HG02759 (cell line): ENCODE results near the gene RPS27.
"Not testable (repeated sequence)": the region's sequence is repeated elsewhere in the genome, so short reads cannot be mapped to it uniquely, and the experiment has no call there.

Experiments
- ATAC-seq: cut with Tn5 transposase; IDR thresholded peaks from one replicate; pipeline ENCODE4 v1.9.1; 2021; ENCODE audit warnings: mild to moderate bottlenecking, moderate library complexity; ENCODE audit not compliant: unreplicated experiment

Gene RPS27

DNA sequence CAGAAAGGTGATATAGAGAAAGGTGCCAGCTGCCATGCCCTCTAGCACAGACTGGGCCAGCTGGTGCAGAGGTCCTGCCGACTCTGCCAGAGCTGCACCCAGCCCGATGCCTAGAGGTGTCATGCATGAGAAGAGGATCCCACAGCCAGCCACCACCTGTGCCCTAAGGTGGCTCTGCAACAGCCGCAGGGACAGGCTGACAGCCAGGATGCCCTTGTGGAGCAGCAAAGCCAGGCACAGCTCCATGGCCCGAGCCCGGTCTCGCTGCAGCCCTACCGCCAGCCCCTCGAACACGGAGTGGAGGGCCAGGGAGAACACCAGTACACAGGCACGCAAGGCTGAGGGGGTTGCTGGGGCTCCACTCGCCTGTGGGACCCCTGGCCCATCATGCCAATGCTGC is 30.4 kb upstream of the RPS27 start:
- no peak for ATAC-seq

DNA sequence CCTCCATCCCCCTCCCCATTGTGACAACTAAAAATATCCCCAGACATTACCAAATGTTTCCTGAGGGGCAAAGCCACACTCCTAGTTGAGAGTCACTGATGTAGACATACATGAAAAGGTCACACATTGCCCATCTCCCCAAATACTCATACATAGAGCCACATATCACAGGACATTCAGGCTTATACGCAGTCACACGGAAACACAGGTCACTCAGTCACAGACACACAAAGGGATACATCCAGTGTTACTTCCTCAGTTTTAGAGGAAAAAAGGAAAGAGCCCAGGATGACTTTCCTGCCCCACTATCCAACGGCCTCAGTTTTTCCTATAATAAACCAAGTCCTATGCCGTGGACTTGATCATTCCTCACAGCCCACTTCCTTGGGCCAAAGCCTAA is 29.1 kb upstream of the RPS27 start:
- ATAC-seq: no peak

DNA sequence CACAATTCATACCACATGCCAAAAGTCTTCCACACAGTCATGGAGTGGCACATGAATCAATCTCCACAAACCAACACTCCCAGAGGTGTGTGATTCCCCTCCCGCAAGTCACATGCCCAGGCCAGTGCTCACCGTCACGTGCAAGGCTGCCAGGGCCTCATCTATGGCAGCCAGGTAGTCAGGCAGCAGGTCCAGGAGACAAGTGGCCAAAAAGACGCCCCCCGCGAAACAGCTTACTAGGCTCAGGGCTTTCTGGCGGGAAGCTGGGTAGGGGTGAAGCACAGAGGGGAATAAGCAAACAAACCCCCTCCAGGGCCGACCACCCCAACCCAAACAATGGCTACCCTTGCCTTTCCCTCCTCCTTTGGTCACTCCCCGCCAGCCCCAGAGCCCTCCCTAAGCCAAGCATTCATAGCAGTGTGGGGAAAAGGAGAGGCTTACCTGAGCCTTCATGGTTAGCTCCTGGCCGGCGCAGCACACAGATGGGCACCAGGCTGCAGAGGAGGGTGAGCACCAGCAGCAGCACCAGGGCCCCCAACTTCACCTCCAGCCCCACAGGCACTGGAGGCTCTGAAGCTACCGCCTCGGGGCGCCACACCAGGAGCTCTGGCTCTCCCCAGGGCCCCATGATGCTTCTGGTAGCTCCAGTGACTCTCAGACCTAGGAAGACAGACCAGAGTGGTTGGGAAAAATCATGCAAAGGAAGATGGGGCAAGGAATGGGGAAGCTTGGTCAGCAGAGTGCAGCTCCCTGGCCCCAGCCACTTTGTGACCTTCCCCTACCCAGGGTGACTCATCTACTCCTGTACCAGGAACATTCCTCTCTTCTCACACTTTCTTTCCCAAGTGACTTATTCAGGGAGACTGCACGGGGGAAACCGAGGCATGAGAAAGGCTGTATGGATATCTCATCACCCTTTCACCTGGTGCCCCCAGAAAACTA is 28.2 kb upstream of the RPS27 start:
- ATAC-seq: no peak

DNA sequence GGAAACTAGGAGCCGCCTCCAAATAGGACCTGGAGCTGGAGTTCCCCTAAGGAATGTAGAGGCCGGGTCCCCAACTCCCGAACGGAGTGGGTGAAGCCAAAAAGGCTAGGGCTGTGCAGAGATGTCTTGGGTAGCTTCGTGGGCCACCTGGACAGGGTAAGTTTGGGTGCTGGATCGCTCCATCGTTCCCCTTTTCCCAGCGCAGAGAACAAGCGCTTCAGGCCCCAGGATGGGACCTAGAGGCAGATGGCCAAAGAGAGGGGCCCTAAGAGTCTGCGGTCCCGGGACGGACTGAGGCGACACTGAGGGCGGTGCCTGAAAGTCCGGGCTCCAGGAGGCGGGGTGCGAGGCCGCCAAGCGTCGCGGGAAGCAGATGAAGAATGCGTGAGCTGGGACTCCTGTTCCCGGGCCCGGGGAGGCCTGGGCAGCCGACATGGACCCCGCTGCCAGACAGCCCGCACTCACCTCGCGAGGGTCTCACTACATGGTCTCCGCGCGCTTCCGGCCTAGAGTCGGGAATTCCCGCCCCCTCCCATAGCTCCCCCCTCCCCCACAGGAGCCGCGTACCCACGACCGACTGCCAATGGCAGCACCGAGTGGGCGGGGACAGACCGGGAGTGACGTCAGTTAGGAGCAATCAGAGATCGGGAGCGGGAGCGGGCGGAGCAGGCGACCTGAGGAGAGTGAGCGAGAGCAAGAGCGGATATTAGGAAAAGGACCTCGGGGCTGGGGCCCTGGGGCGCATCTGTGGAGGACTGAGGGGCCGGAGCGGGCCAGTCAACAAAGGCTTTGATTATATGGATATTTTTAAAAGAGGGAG is 27.3 kb upstream of the RPS27 start, which contains the start of gene SLC39A1:
Gene SLC39A1 (minus strand): TSS at position 508 of the 820 bp plus-strand sequence. CDS start 822 bp downstream, outside the sequence.
- peak; percentile 44 for ATAC-seq

DNA sequence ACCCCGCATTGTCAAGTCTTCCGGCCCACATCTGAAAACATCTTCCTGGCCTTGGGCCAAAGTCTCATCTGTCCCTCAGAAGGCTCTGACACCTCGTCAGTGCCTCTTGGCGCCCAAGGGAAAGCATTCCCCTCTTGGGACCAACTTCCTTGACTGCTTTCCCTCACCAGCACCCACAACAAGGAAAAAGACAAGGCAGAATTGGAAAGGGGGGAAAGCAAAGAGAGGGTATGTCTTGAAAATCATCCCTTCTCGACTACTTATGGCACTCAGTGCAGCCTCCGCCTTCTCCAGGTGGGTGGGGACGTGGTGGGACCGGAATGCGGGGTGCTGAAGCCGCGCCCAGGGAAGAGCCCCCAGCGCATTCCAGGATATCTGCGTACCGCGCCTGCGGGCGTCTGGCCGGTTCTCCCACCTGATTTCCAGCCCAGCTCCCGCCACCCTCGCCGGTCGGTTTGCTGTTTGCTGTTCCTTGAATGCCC is 26.7 kb upstream of the RPS27 start:
- peak; percentile 2 for ATAC-seq

DNA sequence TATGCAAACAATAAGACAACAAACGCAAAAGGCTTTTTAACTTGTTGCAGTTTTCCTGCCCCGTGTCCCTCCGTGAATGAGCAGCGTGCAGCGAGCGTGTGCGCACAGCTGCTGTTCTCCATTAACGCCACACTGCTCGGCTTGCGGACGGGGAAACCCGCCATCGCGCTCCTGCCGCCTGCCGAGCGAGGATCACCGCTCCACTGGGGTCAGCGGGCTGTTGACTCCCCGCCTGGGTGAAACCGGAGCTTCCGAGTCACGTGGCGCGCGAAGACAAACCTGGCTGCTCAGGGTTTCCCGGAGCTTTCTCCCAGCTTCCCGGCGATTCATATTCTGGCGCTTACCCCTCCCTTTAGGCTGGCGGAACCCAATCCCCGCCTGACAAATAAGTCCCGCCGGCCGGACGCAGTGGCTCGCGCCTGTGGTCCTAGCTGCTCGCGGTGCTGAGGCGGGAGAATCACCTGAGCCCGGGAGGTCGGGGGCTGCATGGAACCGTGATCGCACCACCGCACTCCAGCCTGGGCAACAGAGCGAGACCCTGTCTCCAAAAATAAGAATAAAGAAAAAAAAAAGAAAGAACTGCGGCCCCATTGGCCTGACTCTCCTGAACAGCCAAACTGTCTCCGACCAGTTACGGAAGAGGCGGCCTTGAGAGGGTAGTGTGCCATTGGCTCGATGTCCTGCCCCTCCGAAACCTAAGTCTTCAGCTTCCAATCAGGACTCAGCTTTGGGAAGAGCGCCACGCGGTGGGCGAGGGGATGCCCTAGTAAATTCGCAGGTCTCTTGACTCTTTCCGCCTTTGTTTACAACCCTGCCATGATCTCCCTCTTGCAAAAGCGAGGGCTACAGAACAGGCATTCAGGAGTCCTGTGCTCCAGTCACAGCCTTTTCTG is 23.2 kb upstream of the RPS27 start, which contains the start of gene CREB3L4:
Gene CREB3L4 (plus strand): TSS at position 796 of the 893 bp plus-strand sequence. CDS start 624 bp downstream, outside the sequence.
- peak; percentile 73 for ATAC-seq

DNA sequence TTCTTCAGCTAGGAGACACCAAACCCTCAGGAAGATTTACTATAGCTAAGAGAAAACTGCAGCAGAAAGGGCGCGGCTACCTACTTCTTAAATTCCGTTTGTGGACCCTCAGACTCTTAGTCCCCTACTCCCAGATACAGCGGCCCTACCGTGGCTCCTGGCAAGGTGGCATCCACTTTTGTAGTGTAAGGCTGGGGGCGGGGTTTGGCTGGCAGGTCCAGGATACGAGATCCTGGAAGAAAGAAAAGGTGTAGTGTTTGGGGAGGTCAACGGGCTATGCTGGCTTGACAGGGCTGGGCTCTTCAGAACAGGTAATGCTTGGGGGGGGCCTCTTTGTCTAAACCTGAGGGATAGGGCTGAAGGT is 22.6 kb upstream of the RPS27 start:
- no peak for ATAC-seq

DNA sequence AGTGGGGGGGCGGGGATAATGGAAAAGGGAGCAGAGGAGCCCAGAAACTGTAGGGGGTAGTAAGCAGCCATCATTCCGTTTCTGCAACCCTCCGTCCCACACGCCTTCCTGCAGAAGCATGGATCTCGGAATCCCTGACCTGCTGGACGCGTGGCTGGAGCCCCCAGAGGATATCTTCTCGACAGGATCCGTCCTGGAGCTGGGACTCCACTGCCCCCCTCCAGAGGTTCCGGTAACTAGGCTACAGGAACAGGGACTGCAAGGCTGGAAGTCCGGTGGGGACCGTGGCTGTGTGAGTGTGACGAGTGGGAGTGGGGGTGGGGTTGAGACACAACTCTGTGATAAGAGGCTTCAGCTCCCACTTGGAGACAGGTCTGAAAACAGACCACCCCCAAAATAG is 22.2 kb upstream of the RPS27 start:
- ATAC-seq: no peak

DNA sequence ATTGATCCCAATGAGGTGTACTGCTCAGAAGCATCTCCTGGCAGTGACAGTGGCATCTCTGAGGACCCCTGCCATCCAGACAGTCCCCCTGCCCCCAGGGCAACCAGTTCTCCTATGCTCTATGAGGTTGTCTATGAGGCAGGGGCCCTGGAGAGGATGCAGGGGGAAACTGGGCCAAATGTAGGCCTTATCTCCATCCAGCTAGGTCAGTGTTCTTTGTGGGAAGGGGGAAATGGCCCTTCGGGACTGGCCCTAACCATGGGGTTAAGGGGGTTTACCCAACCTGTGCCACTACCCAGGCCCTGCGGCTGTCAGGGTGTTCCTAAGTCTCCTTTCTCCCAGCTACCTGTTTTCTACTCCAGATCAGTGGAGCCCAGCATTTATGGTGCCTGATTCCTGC is 21.6 kb upstream of the RPS27 start:
- ATAC-seq: no peak

DNA sequence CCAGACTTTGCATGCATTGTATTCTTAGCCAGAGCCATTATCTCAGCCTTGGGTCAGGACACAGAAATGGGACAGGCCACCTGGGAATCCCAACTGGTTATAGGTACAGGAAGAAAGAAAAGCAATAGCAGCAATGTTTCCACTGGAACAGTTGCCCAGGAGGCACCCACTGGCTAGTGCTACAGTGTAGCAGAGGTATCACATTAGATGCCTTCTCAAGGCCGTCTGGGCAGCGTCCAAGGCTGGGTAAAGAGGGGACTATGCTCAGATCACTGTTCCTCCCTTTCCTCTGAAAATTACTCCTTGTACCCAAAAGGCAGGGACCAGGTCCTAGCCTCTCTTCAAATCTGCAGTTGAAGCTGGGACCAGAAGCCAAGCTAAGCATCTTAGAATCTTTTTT is 20.2 kb upstream of the RPS27 start:
- ATAC-seq: no peak

DNA sequence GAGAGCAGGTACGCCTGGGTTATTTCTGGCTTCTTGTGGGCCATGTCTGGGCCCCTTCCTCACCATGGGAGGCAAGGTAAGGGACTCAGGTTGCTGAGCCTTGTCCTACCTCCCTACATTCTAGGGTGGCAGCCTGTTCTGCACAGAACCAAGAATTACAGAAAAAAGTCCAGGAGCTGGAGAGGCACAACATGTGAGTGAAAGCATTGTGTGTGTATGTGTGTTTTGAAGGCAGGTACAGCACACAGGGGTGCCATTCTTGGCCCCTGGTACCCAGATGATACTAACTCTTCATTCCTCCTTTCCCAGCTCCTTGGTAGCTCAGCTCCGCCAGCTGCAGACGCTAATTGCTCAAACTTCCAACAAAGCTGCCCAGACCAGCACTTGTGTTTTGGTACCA is 17.5 kb upstream of the RPS27 start:
- ATAC-seq: no peak

DNA sequence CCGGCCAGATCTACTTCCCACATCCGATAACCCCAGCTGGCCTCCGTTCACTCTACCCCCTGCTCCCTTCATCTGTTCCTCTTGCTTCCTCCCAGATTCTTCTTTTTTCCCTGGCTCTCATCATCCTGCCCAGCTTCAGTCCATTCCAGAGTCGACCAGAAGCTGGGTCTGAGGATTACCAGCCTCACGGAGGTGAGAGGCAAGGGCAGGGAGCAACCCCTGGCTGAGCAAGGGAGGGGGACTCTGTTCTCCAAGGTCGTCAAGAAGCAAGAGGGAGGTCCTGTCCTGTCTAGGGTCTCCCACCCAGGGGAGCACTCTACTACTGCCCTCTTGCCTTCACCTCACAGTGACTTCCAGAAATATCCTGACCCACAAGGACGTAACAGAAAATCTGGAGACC is 17.0 kb upstream of the RPS27 start:
- no peak for ATAC-seq

DNA sequence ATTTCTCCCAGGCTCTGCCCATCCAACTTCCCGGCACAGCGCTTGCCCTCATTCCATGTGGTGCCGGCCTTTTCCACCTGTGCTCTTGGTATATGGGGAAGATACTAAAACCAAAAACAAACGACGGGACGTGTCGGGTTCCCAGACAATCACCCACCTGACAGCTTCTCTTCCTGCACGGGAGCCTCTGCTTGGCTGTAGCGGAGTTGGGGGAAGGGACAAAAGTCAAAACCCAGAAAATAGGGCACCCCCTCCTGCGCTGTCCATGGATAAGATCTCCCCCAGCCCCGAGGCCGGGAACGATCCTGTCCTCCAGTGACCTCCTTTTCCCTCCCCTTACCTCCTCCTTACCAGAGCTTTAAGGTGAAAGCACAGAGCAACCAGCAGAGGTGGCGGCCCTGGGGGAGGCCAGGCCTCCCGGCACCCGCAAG is 13.7 kb upstream of the RPS27 start:
- no peak for ATAC-seq

DNA sequence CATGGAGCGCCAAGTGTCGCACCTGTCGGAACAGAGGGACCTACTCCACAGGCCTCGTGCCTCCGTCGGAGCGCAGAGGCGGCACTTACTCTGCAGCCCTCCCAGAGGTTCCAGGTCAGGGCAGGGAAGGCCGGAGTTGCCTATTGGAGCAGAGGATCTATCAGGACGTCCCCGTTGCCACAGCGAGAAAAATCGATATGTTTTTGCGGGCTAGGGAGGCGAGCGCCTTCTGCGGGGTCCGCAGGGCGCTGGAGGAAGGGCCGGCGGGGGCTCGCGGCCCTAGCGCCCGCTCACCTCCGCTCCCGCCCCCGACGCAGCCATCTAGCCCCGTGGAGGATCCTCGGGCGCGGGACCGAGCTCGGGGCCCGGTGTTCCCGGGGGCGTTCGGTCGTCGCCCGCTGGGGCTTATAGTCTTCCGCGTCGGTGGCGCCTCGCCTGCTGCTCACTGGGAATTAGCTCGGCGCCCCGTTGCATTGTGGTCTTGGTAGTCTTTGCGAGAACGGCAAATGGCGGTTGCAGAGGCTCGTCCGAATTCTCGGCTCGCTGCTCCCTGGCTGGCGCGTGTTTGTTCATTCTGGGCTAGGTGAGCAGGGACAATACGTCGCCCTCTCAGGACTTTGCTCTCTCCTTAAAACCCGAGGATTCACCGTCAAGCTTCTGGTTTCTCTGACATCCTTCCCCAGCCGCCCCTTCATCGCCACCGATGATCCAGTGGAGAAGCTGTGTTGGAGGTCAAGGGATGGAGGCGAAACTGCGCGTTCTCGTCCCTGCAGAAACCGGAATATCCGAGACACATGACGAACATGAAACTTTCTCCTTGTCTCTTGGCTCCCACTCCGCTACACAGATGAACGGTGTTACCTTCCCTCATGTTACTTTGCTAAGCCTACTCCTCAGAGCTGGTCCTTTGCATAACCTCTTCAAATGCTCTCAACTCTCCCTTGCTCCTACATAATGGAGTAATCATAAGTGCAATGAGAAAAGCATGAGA is 13.0 kb upstream of the RPS27 start, which contains the start of gene JTB:
Gene JTB (minus strand): TSS at position 425 of the 991 bp plus-strand sequence. CDS start 422 bp downstream, at position 3.
- peak; percentile 84 for ATAC-seq

DNA sequence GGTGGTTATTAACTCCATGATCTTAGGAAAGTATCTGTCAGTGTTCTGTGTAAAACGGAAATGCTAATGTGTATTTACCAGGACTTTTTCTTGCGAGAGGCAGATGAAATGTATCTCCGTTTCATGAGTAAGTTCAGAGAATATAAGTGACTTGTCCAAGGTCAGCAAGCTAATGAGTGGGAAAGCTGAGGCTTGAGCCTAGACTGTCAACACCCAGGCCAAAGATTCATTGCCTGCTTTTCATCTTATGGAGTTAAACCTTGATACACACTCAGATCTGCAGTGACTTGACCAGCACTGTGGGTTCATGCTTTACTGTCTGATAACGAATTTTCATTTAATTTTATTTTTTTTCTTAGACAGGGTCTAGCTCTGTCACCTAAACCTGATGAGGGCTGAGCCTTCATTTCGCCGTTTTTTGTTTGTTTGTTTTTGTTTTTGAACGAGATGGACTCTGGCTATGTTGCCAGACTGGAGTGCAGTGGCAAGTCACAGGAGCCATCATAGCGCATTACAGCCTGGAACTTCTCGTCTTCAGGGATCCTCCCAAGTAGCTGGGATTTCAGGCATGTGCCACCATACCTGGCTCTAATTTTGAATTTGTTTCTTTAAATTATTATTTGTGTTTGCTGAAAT is 12.2 kb upstream of the RPS27 start:
- no peak for ATAC-seq

DNA sequence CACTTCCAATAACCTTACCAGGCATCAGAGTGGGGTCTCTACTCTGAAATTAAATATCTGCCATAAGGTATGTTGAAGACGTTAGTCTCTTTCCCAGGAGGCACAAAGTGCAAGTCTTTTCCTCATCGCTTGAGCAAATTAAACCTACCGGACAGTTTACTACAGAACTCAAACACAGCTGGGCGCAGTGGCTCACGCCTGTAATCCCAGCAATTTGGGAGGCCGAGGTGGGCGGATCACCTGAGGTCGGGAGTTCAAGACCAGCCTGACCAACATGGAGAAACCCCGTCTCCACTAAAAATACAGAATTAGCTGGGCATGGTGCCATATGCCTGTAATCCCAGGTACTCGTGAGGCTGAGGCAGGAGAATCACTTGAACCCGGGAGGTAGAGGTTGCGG is 11.5 kb upstream of the RPS27 start:
- ATAC-seq: not testable (repeated sequence)

DNA sequence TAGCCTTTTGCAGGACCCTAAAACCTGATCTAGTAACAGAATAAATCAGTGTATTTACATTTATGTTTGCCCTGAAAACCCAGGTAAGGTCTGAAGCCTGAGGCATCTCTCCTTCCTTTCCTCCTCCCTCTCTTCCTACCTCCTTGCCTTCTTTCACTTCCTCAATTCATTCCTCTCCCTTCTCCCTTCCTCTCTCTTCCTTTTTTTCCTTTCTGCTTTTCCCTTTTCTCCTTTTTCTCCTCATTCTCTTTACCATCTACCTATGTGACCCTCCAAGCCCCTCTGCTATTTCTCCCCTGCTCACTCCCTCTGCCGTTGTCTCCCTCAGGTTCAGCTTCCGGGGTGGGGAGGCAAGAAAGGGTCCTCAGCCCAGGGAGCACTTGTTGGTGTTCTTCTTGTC is 8.8 kb upstream of the RPS27 start:
- ATAC-seq: not testable (repeated sequence)

DNA sequence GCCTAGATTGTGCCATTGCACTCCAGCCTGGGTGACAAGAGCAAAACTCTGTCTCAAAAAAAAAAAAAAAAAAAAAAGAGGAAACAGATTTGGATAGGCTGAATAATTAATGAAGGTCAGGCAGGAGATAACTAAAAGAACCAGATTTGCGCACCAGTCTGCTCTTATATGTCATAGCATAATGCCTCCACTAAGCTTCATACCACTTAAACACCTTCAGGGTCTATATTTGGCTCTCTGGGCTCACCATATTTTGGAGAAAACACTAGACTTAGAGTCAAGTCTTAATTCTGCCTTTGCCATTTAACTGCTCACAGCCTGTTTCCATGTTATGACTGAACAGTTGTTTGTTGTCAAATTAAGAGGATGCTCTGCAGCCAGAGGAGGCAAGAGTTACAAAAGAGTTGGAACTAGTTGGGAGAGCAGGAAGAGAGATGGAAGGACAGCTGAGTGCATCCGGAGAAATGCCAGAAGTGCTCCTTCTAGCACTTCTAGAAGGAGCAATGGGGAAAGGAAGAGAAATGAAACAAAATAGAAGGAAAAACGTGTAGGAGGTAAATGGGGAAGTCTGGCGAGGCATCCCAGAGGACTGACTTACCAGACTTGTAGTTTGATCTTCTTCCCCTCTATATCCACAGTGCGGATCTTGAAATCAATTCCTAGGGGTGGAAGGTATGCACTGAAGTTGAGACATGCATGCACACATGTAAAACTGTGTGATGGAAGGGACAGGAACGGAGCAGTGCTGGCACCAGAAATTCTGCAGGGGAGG is 6.3 kb upstream of the RPS27 start:
- ATAC-seq: no peak
